Stimulated activated CD4-positive, alpha-beta T cell treated with anti-CD3 and anti-CD28 coated beads, TNF-alpha, amount 100 ng/mL, for 24 hours (primary cell): ENCODE results near the gene DNAI1.

Source experiments
- DNase-seq, 3 experiments: peaks; one replicate each; pipeline ENCODE4 v3.0.0-alpha.2; 2020; ENCODE audit warnings: low read depth in 3 of 3

The DNAI1 gene

GRCh38 chr9:34490760-34491159 is 32.2 kb downstream of the DNAI1 start:
- DNase-seq, result no peak

- no peak for DNase-seq
These were observed 33.0 kb downstream of the DNAI1 start for GRCh38 chr9:34491596-34491995.

GRCh38 chr9:34492051-34492450 is 33.4 kb downstream of the DNAI1 start:
- DNase-seq, result no peak

- peak in 1 of 3 experiments; percentile 11 for DNase-seq
These were observed 35.4 kb downstream of the DNAI1 start for GRCh38 chr9:34493972-34494535.

- DNase-seq, result no peak
These were observed 37.6 kb downstream of the DNAI1 start for GRCh38 chr9:34496149-34496712.

- no peak for DNase-seq
These were observed 39.9 kb downstream of the DNAI1 start for GRCh38 chr9:34498553-34498952.

GRCh38 chr9:34499076-34499475 is 40.5 kb downstream of the DNAI1 start:
- DNase-seq, result no peak

GRCh38 chr9:34500623-34501267 is 42.1 kb downstream of the DNAI1 start:
- DNase-seq, result peak; percentile 65 to 80 (median 76)

- no peak for DNase-seq
These were observed 42.8 kb downstream of the DNAI1 start for GRCh38 chr9:34501372-34501771.

GRCh38 chr9:34501889-34502425 is 43.4 kb downstream of the DNAI1 start:
- no peak for DNase-seq

- DNase-seq, result no peak
These were observed 43.9 kb downstream of the DNAI1 start for GRCh38 chr9:34502471-34502870.

- DNase-seq, result no peak
These were observed 44.3 kb downstream of the DNAI1 start for GRCh38 chr9:34502891-34503290.

- no peak for DNase-seq
These were observed 44.8 kb downstream of the DNAI1 start for GRCh38 chr9:34503406-34503805.

- no peak for DNase-seq
These were observed 46.9 kb downstream of the DNAI1 start for GRCh38 chr9:34505370-34506120.

- no peak for DNase-seq
These were observed 48.0 kb downstream of the DNAI1 start for GRCh38 chr9:34506623-34507022.

- no peak for DNase-seq
These were observed 49.0 kb downstream of the DNAI1 start for GRCh38 chr9:34507556-34507955.

GRCh38 chr9:34507966-34508365 is 49.4 kb downstream of the DNAI1 start:
- no peak for DNase-seq

GRCh38 chr9:34508463-34508862 is 49.9 kb downstream of the DNAI1 start:
- no peak for DNase-seq

- DNase-seq, result no peak
These were observed 50.3 kb downstream of the DNAI1 start for GRCh38 chr9:34508951-34509350.

- no peak for DNase-seq
These were observed 52.2 kb downstream of the DNAI1 start for GRCh38 chr9:34510497-34511468.
